Measurements from ENCODE around the gene PRCP. TPM values are rescaled to one million over a fixed set of nuclear protein-coding genes. Genes with fewer than 3 reads are reported as not detected.

Gene PRCP
- total and polyA plus RNA-seq, 2 donors (not counting 3 experiments of a cell fraction or from before 2014, with no cell fraction given) = 170 to 277 TPM

DNA sequence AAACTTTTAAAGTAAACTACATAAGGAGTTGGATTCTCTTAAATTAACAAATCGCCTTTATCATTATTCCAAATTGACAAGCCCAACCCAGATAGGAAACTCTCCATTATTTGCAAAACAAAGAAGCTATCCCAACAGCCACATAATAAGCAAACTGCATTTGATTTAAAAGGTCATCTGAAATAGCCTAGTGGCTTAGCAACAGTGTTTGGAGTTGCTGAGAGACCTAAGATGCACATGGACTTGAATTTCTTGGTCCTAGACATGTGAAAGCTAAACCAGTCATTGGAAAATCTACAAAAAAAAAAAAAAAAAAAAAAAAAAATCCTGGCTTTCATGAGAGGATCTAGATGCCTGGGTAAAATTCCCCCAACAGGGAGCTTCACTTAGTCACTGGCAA lies 69.5 kb downstream of the PRCP start:
- no peak overlapping the region for H2AFZ ChIP-seq (ENCODE audit: low read depth, low read length)
- no TSS peak for BruUV-seq (replicated peaks)
- H4K20me1 ChIP-seq (replicated peaks; ENCODE audit: control insufficient read depth, extremely low read depth, insufficient read depth, low read length) = no peaks in the 10 kb centered on the region
- intact Hi-C loops (cut with micrococcal nuclease) (no loop called here), dilution Hi-C loops (cut with MboI; ENCODE audit: extremely low pct_ligation_motif_present, low sequenced_read_pairs) (no loop called here)
- no peaks in the 10 kb centered on the region for H3K4me1 ChIP-seq (ENCODE audit: control insufficient read depth, extremely low read depth, insufficient read depth, low read length)
- H3K4me2 ChIP-seq (ENCODE audit: insufficient read depth, low read length) = no peak overlapping the region
- ChIA-PET CTCF (interaction anchor here (0.8 kb wide), 1 partner anchor 55 kb away, joined by 4 read pairs; no protein-coding TSS in a partner anchor), POLR2A (no interaction called here)
- TF ChIP-seq, protein P1, sequence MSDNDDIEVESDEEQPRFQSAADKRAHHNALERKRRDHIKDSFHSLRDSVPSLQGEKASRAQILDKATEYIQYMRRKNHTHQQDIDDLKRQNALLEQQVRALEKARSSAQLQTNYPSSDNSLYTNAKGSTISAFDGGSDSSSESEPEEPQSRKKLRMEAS (IDR thresholded peaks at IDR 0.05; ENCODE audit: insufficient read depth, insufficient read length) = no peak
- TF ChIP-seq, protein P2, sequence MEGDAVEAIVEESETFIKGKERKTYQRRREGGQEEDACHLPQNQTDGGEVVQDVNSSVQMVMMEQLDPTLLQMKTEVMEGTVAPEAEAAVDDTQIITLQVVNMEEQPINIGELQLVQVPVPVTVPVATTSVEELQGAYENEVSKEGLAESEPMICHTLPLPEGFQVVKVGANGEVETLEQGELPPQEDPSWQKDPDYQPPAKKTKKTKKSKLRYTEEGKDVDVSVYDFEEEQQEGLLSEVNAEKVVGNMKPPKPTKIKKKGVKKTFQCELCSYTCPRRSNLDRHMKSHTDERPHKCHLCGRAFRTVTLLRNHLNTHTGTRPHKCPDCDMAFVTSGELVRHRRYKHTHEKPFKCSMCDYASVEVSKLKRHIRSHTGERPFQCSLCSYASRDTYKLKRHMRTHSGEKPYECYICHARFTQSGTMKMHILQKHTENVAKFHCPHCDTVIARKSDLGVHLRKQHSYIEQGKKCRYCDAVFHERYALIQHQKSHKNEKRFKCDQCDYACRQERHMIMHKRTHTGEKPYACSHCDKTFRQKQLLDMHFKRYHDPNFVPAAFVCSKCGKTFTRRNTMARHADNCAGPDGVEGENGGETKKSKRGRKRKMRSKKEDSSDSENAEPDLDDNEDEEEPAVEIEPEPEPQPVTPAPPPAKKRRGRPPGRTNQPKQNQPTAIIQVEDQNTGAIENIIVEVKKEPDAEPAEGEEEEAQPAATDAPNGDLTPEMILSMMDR (IDR thresholded peaks at IDR 0.05; ENCODE audit: extremely low read depth in 1 of 2, insufficient read depth in 1 of 2, low read depth in 1 of 2, low read length in 2 of 2) = no peak
- no peak for TF ChIP-seq POLR2AphosphoS5 (IDR thresholded peaks at IDR 0.05; ENCODE audit: insufficient read depth, low read depth, low read length)
- no peak for TF ChIP-seq EZH2 (IDR thresholded peaks at IDR 0.05; ENCODE audit: borderline replicate concordance, low read depth, low read length, severe bottlenecking)
- TF ChIP-seq MYC (IDR thresholded peaks at IDR 0.05; ENCODE audit: low read depth, low read length) = no peak
- no peak for TF ChIP-seq JUN (IDR thresholded peaks at IDR 0.05; ENCODE audit: borderline replicate concordance, insufficient read depth, insufficient read length, low read depth)
- no peak overlapping the region for H3K27ac ChIP-seq (ENCODE audit: insufficient read depth, low read depth, low read length)
- no peaks in the 10 kb centered on the region for H3K27me3 ChIP-seq (ENCODE audit: control insufficient read depth in 2 of 2, insufficient read depth in 2 of 2, low read length in 2 of 2)
- no peak overlapping the region for H3K9ac ChIP-seq (replicated peaks; ENCODE audit: extremely low read depth, insufficient read depth, low read length)
- FAIRE-seq (no peak), DNase-seq (ENCODE audit: low read depth, low spot score) (no peak)
- H3K9me1 ChIP-seq (replicated peaks; ENCODE audit: control insufficient read depth, extremely low read depth, insufficient read depth, low read length) = no peaks in the 10 kb centered on the region
- H3K36me3 ChIP-seq (ENCODE audit: control insufficient read depth in 2 of 2, extremely low read depth in 1 of 2, insufficient read depth in 2 of 2, low read length in 2 of 2) = peaks cover 0 to 3% of the 10 kb centered on the region in 2 experiments
- H3K79me2 ChIP-seq (ENCODE audit: control insufficient read depth, insufficient read depth, low read length) = no peaks in the 10 kb centered on the region
- no peaks in the 10 kb centered on the region for H3K9me3 ChIP-seq (replicated peaks; ENCODE audit: control insufficient read depth, insufficient read depth, low read length)
- no peak overlapping the region for H3K4me3 ChIP-seq (replicated peaks in 1 of 3; ENCODE audit: insufficient read depth in 1 of 3, low read depth in 1 of 3, low read length in 3 of 3)

Measured in endothelial cell of umbilical vein (primary cell).